Gastroesophageal sphincter (tissue), 3 donors: ENCODE measurements around the gene ABR.

Experiments used
- POLR2A ChIP-seq, 2 donors: fragments of 450-650 bp; IDR thresholded peaks; one replicate each; pipeline ENCODE4 v1.6.1; 2017; ENCODE audit warnings: antibody characterized with exemption in 2 of 2, mild to moderate bottlenecking in 2 of 2, moderate library complexity in 1 of 2
- TF ChIP-seq, protein P1 (sequence below), 4 experiments: fragments of 200-600 bp in 2 of 4; fragments of 450-650 bp in 2 of 4; sonication (generic) in 1 of 4; IDR thresholded peaks; one replicate each; pipeline ENCODE4 v1.5.1; 2017 to 2019; ENCODE audit warnings: antibody characterized with exemption in 4 of 4, mild to moderate bottlenecking in 2 of 4, moderate library complexity in 2 of 4

DNA sequence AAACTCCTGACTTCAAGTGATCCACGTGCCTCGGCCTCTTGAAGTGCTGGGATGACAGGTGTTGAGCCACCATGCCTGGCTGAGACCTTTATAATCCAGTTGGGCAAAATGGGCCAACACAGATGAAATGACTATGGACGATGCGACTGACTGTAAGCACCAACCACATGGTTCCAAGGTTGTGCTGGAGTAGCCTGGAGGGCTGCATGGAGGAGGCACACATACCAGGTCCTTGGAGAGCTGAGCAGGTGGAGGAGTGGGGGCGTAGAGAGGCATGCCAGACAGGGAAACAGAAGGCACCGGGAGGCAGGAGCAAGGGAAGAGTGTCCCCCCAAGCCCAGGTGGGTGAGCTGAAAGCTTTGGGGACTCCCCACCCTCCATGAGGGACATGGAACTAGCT lies 85.2 kb downstream of the ABR start:
- TF ChIP-seq, protein P1, sequence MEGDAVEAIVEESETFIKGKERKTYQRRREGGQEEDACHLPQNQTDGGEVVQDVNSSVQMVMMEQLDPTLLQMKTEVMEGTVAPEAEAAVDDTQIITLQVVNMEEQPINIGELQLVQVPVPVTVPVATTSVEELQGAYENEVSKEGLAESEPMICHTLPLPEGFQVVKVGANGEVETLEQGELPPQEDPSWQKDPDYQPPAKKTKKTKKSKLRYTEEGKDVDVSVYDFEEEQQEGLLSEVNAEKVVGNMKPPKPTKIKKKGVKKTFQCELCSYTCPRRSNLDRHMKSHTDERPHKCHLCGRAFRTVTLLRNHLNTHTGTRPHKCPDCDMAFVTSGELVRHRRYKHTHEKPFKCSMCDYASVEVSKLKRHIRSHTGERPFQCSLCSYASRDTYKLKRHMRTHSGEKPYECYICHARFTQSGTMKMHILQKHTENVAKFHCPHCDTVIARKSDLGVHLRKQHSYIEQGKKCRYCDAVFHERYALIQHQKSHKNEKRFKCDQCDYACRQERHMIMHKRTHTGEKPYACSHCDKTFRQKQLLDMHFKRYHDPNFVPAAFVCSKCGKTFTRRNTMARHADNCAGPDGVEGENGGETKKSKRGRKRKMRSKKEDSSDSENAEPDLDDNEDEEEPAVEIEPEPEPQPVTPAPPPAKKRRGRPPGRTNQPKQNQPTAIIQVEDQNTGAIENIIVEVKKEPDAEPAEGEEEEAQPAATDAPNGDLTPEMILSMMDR (IDR thresholded peaks at IDR 0.05): no peak
- TF ChIP-seq POLR2A (IDR thresholded peaks at IDR 0.05): no peak
